Ascending aorta (tissue), 2 donors: Measurements from ENCODE around the gene LRATD1. TPM values are rescaled to one million over a fixed set of nuclear protein-coding genes. Genes with fewer than 3 reads are reported as not detected.

Experiments
- DNase-seq, 2 donors: peaks; one replicate each; pipeline ENCODE4 v3.0.0-alpha.2; 2019; ENCODE audit warnings: low spot score in 2 of 2
- H3K27ac ChIP-seq, 2 donors: fragments of 200-600 bp; sonication (generic); one replicate each; pipeline ENCODE4 v1.5.1; 2016 to 2017; ENCODE audit warnings: mild to moderate bottlenecking in 1 of 2
- H3K27me3 ChIP-seq: fragments of 200-600 bp; sonication (generic); one replicate; pipeline ENCODE4 v1.5.1; 2017
- H3K36me3 ChIP-seq, 2 donors: fragments of 200-600 bp; sonication (generic); one replicate each; pipeline ENCODE4 v1.5.1; 2016
- H3K4me1 ChIP-seq, 2 donors: fragments of 200-600 bp; sonication (generic); one replicate each; pipeline ENCODE4 v1.5.1; 2016 to 2017; ENCODE audit warnings: mild to moderate bottlenecking in 1 of 2
- H3K4me3 ChIP-seq, 2 donors: fragments of 200-600 bp; sonication (generic); one replicate each; pipeline ENCODE4 v1.5.1; 2016 to 2017; ENCODE audit warnings: mild to moderate bottlenecking in 1 of 2
- H3K9me3 ChIP-seq, 2 donors: fragments of 200-600 bp; sonication (generic); one replicate each; pipeline ENCODE4 v1.5.1; 2016
- intact Hi-C: fragments of 100-400 bp; cut with DNase I; formaldehyde crosslinking; loops from one replicate; pipeline ENCODE4 v1.15.1; 2023
- total RNA-seq: library from RNA; depleted of rRNA; stranded (reverse); fragments of >200 nt; gene quantifications from one replicate; pipeline ENCODE4 v1.1.0, GENCODE V29; 2016
- TF ChIP-seq, protein P1 (sequence below), 3 experiments: fragments of 200-600 bp in 2 of 3; fragments of 450-650 bp in 1 of 3; sonication (generic) in 2 of 3; IDR thresholded peaks; one replicate each; pipeline ENCODE4 v1.5.1; 2016 to 2019; ENCODE audit warnings: antibody characterized with exemption in 3 of 3, mild to moderate bottlenecking in 1 of 3, moderate library complexity in 1 of 3

The LRATD1 gene
- total RNA-seq, 1 donor from 2014 or later, result 5.7 TPM

DNA sequence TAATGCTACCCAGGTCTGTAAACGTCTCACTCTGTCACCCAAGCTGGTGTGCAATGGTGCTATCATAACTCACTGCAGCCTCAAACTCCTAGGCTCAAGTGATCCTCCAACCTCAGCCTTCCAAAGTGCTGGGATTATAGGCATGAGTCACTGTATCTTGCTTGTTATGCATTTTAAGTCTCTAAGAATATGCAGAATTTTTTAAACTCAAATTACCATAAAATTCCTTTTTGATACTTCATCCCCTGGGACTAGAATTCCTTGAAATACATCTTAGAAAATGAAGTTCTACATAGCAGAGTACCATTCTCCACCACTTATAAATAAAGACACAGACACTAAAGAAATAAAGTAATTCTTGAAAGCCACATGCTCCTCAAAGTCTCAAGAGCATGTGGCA, 30.2 kb upstream of the LRATD1 start:
- no peaks in the 10 kb centered on the region for H3K9me3 ChIP-seq
- H3K4me1 ChIP-seq, result no peaks in the 10 kb centered on the region
- DNase-seq, result no peak
- no peaks in the 10 kb centered on the region for H3K27me3 ChIP-seq
- no peaks in the 10 kb centered on the region for H3K36me3 ChIP-seq
- intact Hi-C loops, result no loop called here
- H3K27ac ChIP-seq, result no peak overlapping the region
- no peak overlapping the region for H3K4me3 ChIP-seq
- TF ChIP-seq, protein P1, sequence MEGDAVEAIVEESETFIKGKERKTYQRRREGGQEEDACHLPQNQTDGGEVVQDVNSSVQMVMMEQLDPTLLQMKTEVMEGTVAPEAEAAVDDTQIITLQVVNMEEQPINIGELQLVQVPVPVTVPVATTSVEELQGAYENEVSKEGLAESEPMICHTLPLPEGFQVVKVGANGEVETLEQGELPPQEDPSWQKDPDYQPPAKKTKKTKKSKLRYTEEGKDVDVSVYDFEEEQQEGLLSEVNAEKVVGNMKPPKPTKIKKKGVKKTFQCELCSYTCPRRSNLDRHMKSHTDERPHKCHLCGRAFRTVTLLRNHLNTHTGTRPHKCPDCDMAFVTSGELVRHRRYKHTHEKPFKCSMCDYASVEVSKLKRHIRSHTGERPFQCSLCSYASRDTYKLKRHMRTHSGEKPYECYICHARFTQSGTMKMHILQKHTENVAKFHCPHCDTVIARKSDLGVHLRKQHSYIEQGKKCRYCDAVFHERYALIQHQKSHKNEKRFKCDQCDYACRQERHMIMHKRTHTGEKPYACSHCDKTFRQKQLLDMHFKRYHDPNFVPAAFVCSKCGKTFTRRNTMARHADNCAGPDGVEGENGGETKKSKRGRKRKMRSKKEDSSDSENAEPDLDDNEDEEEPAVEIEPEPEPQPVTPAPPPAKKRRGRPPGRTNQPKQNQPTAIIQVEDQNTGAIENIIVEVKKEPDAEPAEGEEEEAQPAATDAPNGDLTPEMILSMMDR (IDR thresholded peaks at IDR 0.05), result no peak

DNA sequence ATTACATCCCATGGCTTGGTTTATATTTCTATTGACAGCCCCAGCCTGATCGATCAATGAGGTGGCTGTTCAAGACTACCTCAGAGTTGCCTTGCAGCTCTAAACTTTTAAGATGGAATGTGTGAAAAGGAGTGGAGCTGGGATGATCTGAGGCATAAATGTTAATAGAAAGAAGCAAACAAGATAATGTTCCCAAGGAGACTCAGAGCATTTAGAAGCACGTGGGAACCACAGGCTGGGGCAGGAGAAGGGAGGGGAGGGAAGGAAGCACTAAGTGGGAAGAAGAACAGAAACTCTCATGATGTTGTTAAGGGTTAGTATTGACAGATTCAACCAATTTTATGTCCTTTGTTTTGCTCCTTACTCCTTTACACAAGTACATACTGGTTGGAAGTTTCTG, 28.8 kb upstream of the LRATD1 start:
- Histone ChIP-seq H3K9me3 (no peaks in the 10 kb centered on the region), H3K27me3 (no peaks in the 10 kb centered on the region), H3K4me1 (no peaks in the 10 kb centered on the region), H3K36me3 (no peaks in the 10 kb centered on the region), H3K27ac (no peak overlapping the region), H3K4me3 (no peak overlapping the region)
- TF ChIP-seq, protein P1 (IDR thresholded peaks at IDR 0.05), result no peak
- intact Hi-C loops, result no loop called here
- no peak for DNase-seq

DNA sequence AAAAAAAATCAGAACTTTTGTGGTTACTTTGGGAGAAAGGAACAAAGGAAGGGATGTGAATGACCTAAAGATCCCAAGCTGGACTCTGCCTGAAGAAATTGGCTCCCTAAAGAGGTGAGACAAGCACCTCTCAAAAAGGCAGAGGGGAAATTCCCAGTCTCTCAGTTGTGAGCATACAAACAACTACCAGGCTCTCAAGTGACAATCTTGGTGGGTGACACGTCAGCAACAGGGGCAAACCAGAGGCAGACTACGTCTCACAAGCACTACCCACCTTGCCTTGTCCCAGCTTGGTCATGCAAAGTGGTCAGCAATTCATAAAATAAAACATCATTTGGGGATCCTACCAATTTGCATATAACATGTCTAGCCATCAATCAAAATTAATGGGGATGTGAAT, 24.3 kb upstream of the LRATD1 start:
- Histone ChIP-seq H3K4me3 (no peak overlapping the region), H3K27ac (no peak overlapping the region), H3K4me1 (no peaks in the 10 kb centered on the region), H3K27me3 (no peaks in the 10 kb centered on the region), H3K9me3 (no peaks in the 10 kb centered on the region), H3K36me3 (no peaks in the 10 kb centered on the region)
- TF ChIP-seq, protein P1 (IDR thresholded peaks at IDR 0.05), result no peak
- DNase-seq, result no peak
- intact Hi-C loops, result no loop called here

DNA sequence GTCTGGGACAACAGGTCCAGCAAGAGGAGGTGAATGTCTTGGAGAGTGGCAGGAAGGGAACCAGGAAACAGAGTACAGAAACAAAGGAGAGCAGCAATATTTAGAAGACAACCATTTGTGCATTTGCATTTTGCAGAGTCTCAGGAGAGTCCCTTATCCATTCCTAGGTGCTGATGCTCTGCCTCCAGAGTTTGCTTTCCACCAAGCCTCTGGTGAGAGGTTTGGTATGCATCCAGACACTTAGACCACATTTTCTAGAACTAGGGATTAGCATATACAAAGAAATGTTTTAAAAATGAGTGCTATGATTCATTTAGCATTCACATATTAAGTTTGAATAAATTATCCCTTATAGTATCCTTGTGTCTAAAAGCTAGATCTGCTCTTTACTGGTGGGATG, 18.5 kb upstream of the LRATD1 start:
- Histone ChIP-seq H3K36me3 (no peaks in the 10 kb centered on the region), H3K27ac (no peak overlapping the region), H3K27me3 (no peaks in the 10 kb centered on the region), H3K9me3 (no peaks in the 10 kb centered on the region), H3K4me3 (no peak overlapping the region), H3K4me1 (no peaks in the 10 kb centered on the region)
- TF ChIP-seq, protein P1 (IDR thresholded peaks at IDR 0.05), result no peak
- intact Hi-C loops, result no loop called here
- DNase-seq, result no peak

DNA sequence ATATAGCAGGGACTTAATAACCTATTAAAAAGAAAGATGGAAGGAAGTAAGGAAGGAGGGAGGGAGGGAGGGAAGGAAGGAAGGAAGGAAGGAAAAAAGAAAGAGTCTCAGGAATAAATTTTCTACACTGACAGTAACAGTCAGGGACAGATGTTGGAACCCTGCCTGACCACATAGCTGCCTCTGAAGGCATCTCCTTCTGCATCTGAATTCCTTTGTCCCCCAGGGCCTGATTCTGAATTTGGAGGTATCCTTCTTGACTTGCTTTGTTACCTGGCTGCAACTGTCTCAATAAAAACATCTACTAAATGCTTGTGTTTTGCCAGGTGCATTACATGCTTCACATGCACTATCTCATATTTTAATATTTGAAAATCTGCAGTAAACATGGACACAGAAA, 17.4 kb upstream of the LRATD1 start:
- TF ChIP-seq, protein P1 (IDR thresholded peaks at IDR 0.05), result no peak

DNA sequence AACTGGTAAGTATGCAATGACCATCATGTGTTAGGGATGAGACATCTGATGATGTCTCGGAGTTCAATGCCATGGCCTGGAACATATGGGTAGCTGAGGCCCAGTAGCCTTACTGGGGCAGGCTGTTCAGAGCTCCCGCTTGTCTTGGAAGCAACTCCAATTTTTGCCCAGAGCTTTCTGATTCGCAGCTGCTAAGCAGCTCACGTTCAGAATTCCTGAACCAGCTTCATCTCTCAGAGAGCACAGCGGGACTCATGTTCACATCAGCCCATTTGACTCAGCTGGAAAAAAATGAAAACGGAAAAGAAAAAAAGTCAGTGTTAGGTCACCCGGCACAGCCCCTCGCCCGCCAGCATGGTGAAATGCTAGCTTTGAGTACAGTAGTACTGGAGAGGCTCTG, 16.8 kb upstream of the LRATD1 start:
- H3K27me3 ChIP-seq, result no peaks in the 10 kb centered on the region
- no peaks in the 10 kb centered on the region for H3K9me3 ChIP-seq
- TF ChIP-seq, protein P1 (IDR thresholded peaks at IDR 0.05), result no peak
- H3K4me1 ChIP-seq, result no peaks in the 10 kb centered on the region
- no peak overlapping the region for H3K27ac ChIP-seq
- no peaks in the 10 kb centered on the region for H3K36me3 ChIP-seq
- DNase-seq, result no peak
- no peak overlapping the region for H3K4me3 ChIP-seq
- intact Hi-C loops, result no loop called here

More for the DNA sequence above, 17.4 kb upstream of the LRATD1 start:
- H3K27me3 ChIP-seq, result no peaks in the 10 kb centered on the region
- no peaks in the 10 kb centered on the region for H3K4me1 ChIP-seq
- H3K9me3 ChIP-seq, result no peaks in the 10 kb centered on the region
- DNase-seq, result no peak
- no peak overlapping the region for H3K4me3 ChIP-seq
- intact Hi-C loops, result no loop called here
- H3K27ac ChIP-seq, result no peak overlapping the region
- no peaks in the 10 kb centered on the region for H3K36me3 ChIP-seq
